Mesenteric fat pad (tissue), 1 donor: ENCODE measurements around the gene IL17REL. TPM values are rescaled to one million over a fixed set of nuclear protein-coding genes. Genes with fewer than 3 reads are reported as not detected.

Source experiments
- DNase-seq: peaks from one replicate; pipeline ENCODE4 v3.0.0-alpha.2; 2020; ENCODE audit warnings: low spot score
- long read RNA-seq: library from polyadenylated mRNA; unstranded; transcript quantifications from one replicate; pipeline ENCODE4 v2.0.0, GENCODE V29; 2020
- total RNA-seq: library from RNA; stranded (reverse); fragmentation: NEBNext Ultra II Directional; extraction: Animal tissue kit (Norgen Biotek cat#: 25700); gene quantifications from one replicate; pipeline ENCODE4 v1.2.1, GENCODE V29; 2021
- donor health status: DM: yes; HTN: yes; CAD: no.

Gene IL17REL
- total RNA-seq = not detected
- long read RNA-seq = 0 reads

GRCh38 chr22:50012211-50013181 is at the start of gene IL17REL:
Gene IL17REL, minus strand, starts transcription at chr22:50012765. Its CDS starts 119 bp downstream, at chr22:50012646.
- no peak for DNase-seq

GRCh38 chr22:50061824-50062355 is 49.3 kb upstream of the IL17REL start:
- DNase-seq = no peak

GRCh38 chr22:50061141-50061823 is 48.7 kb upstream of the IL17REL start:
- DNase-seq = no peak

- DNase-seq = no peak
These were observed 48.0 kb upstream of the IL17REL start for GRCh38 chr22:50060441-50061140.

- no peak for DNase-seq
These were observed 47.3 kb upstream of the IL17REL start for GRCh38 chr22:50059881-50060262.

GRCh38 chr22:50058906-50059880 is 46.6 kb upstream of the IL17REL start:
- DNase-seq = no peak

GRCh38 chr22:50058061-50058905 is 45.7 kb upstream of the IL17REL start, which contains the start of gene TTLL8:
Gene TTLL8, minus strand, starts transcription at chr22:50058298.
- DNase-seq = no peak

GRCh38 chr22:50057278-50058060 is 44.9 kb upstream of the IL17REL start:
- DNase-seq = no peak

- DNase-seq = no peak
These were observed 43.8 kb upstream of the IL17REL start for GRCh38 chr22:50056214-50056972.

GRCh38 chr22:50053861-50054260 is 41.3 kb upstream of the IL17REL start:
- no peak for DNase-seq

- no peak for DNase-seq
These were observed 39.4 kb upstream of the IL17REL start for GRCh38 chr22:50051930-50052329.

- no peak for DNase-seq
These were observed 37.0 kb upstream of the IL17REL start for GRCh38 chr22:50049299-50050195.

GRCh38 chr22:50048836-50049235 is 36.3 kb upstream of the IL17REL start:
- no peak for DNase-seq

GRCh38 chr22:50048061-50048765 is 35.6 kb upstream of the IL17REL start:
- no peak for DNase-seq

- no peak for DNase-seq
These were observed 34.8 kb upstream of the IL17REL start for GRCh38 chr22:50047346-50047745.
